ENCODE results near the gene DOC2B.

DNA sequence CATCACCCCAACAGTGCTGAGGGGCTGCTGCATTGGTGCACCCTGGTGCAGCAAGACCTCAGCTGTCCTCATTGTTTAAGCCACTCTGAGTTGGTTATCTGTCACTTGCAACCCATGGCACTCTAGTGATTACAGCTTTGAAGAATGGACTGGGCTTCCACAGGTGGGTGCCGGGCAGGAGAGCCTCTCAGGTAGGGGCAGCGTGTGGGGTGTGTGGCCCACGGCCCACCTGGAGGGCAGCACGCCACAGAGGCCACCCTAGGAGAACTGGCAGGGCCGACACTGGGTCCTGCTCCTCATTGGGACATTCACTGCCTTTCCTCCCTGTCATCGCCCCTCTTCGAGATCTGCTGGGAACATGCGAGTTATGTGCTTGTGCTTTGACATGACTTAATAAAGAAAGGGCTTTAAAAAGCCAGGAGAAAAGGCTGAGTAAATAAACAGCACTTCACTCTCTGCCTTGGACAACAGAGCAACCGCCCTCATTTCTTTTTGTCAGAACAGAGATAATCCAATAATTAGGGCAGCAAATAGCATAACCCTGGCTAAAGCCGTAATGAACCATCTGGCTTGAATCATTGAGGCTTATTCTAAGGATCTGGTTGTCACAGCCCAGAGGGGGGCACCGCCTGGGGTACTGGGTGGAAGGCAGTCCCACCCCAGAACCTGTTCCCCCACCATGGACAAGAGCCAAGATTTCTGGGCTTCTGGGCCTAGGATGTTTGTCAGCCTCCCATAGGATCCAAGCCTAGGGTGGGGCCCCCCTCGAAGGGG lies 3.0 kb downstream of the DOC2B start:
- TF ChIP-seq, protein P1, sequence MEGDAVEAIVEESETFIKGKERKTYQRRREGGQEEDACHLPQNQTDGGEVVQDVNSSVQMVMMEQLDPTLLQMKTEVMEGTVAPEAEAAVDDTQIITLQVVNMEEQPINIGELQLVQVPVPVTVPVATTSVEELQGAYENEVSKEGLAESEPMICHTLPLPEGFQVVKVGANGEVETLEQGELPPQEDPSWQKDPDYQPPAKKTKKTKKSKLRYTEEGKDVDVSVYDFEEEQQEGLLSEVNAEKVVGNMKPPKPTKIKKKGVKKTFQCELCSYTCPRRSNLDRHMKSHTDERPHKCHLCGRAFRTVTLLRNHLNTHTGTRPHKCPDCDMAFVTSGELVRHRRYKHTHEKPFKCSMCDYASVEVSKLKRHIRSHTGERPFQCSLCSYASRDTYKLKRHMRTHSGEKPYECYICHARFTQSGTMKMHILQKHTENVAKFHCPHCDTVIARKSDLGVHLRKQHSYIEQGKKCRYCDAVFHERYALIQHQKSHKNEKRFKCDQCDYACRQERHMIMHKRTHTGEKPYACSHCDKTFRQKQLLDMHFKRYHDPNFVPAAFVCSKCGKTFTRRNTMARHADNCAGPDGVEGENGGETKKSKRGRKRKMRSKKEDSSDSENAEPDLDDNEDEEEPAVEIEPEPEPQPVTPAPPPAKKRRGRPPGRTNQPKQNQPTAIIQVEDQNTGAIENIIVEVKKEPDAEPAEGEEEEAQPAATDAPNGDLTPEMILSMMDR (IDR thresholded peaks at IDR 0.05 in 2 of 3, conservative IDR thresholded peaks at IDR 0.05 in 1 of 3; ENCODE audit: borderline replicate concordance in 1 of 3, insufficient read depth in 1 of 3, low read depth in 2 of 3, low read length in 2 of 3) = no peak
- TF ChIP-seq JUND (IDR thresholded peaks at IDR 0.05) (no peak), EZH2 (IDR thresholded peaks at IDR 0.05) (no peak), EZH2phosphoT487 (IDR thresholded peaks at IDR 0.05; ENCODE audit: borderline replicate concordance) (no peak), POLR2A (IDR thresholded peaks at IDR 0.05; ENCODE audit: borderline replicate concordance, extremely low read depth, insufficient read depth, insufficient read length) (no peak), TCF7L2 (IDR thresholded peaks at IDR 0.05; ENCODE audit: borderline replicate concordance, extremely low read depth, insufficient read depth, insufficient read length) (no peak), RAD21 (IDR thresholded peaks at IDR 0.05; ENCODE audit: low read depth) (no peak)
- TF ChIP-seq, protein P2, sequence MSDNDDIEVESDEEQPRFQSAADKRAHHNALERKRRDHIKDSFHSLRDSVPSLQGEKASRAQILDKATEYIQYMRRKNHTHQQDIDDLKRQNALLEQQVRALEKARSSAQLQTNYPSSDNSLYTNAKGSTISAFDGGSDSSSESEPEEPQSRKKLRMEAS (IDR thresholded peaks at IDR 0.05) = no peak

All from HCT116 (cell line).